HepG2 (cell line): ENCODE measurements around the gene IFT122. TPM values are rescaled to one million over a fixed set of nuclear protein-coding genes. Genes with fewer than 3 reads are reported as not detected.

Experiments used
- ATAC-seq: fragments of 200-7000 bp; cut with Tn5 transposase; 3 replicates; pipeline ENCODE4 v1.9.1; 2020; ENCODE audit warnings: mild to moderate bottlenecking, moderate library complexity
- BruUV-seq: library from RNA; stranded (reverse); fragments of 400-500 nt; replicated peaks from 2 replicates; lab custom pipeline; 2021; lab: Mats Ljungman, UMichigan
- CTCF ChIA-PET: fragments of 300-600 bp; formaldehyde crosslinking; extraction: SDS; loops from one replicate; lab custom pipeline; 2021; ENCODE audit warnings: low total read pairs, inconsistent platforms, low intra/inter-chr PET ratio; lab: Yijun Ruan, JAX
- POLR2A ChIA-PET: fragments of 350-600 bp; sonication (Branson Sonifier 250); formaldehyde crosslinking; loops from one replicate; lab custom pipeline; 2020; ENCODE audit warnings: antibody characterized with exemption, inconsistent platforms; lab: Yijun Ruan, JAX
- DNase-seq: peaks from one replicate; pipeline ENCODE4 v3.0.0-alpha.2; 2015; ENCODE audit warnings: low spot score
- FAIRE-seq: peaks from 3 replicates; lab custom pipeline; 2011; peaks lifted over from hg19 to GRCh38; lab: Jason Lieb, UNC
- H2AFZ ChIP-seq: one replicate; pipeline ENCODE4 v1.6.1; 2011; ENCODE audit warnings: low read length, inconsistent platforms
- H3K27ac ChIP-seq: fragments of 300-600 bp; 3 replicates; pipeline ENCODE4 v1.8.0; 2011; ENCODE audit warnings: mixed run types, mild to moderate bottlenecking, mixed read lengths, low read length, inconsistent platforms; ENCODE audit not compliant: insufficient read depth; ENCODE audit errors: extremely low read length
- H3K27me3 ChIP-seq, 2 experiments: fragments of 200-600 bp in 1 of 2; 2 replicates in 1 of 2; 3 replicates in 1 of 2; pipeline versions ENCODE4 v1.6.0 to v1.8.0; 2011; ENCODE audit warnings: low read length in 2 of 2, mild to moderate bottlenecking in 2 of 2, moderate library complexity in 2 of 2, inconsistent platforms in 1 of 2; ENCODE audit not compliant: insufficient read depth in 2 of 2, control insufficient read depth in 1 of 2
- H3K36me3 ChIP-seq, 2 experiments: fragments of 200-600 bp in 1 of 2; replicated peaks in 1 of 2; 2 replicates in 1 of 2; 3 replicates in 1 of 2; pipeline versions ENCODE4 v1.5.1 to v1.8.0; 2011; ENCODE audit warnings: low read length in 2 of 2, inconsistent platforms in 1 of 2; ENCODE audit not compliant: insufficient read depth in 2 of 2, control insufficient read depth in 1 of 2
- H3K4me1 ChIP-seq: 2 replicates; pipeline ENCODE4 v1.5.1; 2012; ENCODE audit warnings: low read length, inconsistent platforms; ENCODE audit not compliant: insufficient read depth
- H3K4me2 ChIP-seq: 2 replicates; pipeline ENCODE4 v1.6.0; 2011; ENCODE audit warnings: low read depth, low read length, inconsistent platforms
- H3K4me3 ChIP-seq, 3 experiments: fragments of 200-600 bp in 1 of 3; sonication (generic), shearing (Covaris generic) in 1 of 3; replicated peaks in 1 of 3; 2 replicates each; pipeline ENCODE4 v1.5.1; 2011 to 2016; ENCODE audit warnings: low read length in 3 of 3, inconsistent platforms in 2 of 3, low read depth in 2 of 3, mild to moderate bottlenecking in 2 of 3, control low read depth in 1 of 3, mixed read lengths in 1 of 3; ENCODE audit not compliant: insufficient read depth in 1 of 3
- H3K79me2 ChIP-seq: one replicate; pipeline ENCODE4 v1.6.1; 2011; ENCODE audit warnings: low read length, inconsistent platforms; ENCODE audit not compliant: insufficient read depth
- H3K9ac ChIP-seq: 2 replicates; pipeline ENCODE4 v1.6.0; 2011; ENCODE audit warnings: mild to moderate bottlenecking, low read depth, low read length, inconsistent platforms; ENCODE audit not compliant: insufficient read depth
- H3K9me3 ChIP-seq: 2 replicates; pipeline ENCODE4 v1.5.1; 2012; ENCODE audit warnings: mild to moderate bottlenecking, low read length
- H4K20me1 ChIP-seq: 2 replicates; pipeline ENCODE4 v1.6.0; 2011; ENCODE audit warnings: inconsistent platforms, mild to moderate bottlenecking, low read length, moderate library complexity; ENCODE audit not compliant: insufficient read depth
- DMAP1 ChIP-seq: IDR thresholded peaks from 2 replicates; pipeline ENCODE4 v1.6.1; 2016
- FIP1L1 ChIP-seq: fragments of 200-400 bp; formaldehyde crosslinking; IDR thresholded peaks from 2 replicates; pipeline ENCODE4 v1.6.1; 2018; ENCODE audit warnings: low read depth, mild to moderate bottlenecking, low read length, moderate library complexity, borderline replicate concordance; ENCODE audit not compliant: insufficient read depth
- HMGA1 ChIP-seq: sonication (generic); formaldehyde crosslinking; conservative IDR thresholded peaks from 2 replicates; pipeline ENCODE4 v1.4.0; 2020; ENCODE audit warnings: missing genetic modification reagents
- KLF9 ChIP-seq: IDR thresholded peaks from 2 replicates; pipeline ENCODE4 v1.6.1; 2016; ENCODE audit warnings: low read depth
- NR2F2 ChIP-seq: IDR thresholded peaks from 2 replicates; pipeline ENCODE4 v1.6.1; 2012; ENCODE audit warnings: low read depth, inconsistent platforms, borderline replicate concordance
- SP1 ChIP-seq, 2 experiments: fragments of 450-650 bp in 1 of 2; sonication (generic) in 1 of 2; formaldehyde crosslinking in 1 of 2; IDR thresholded peaks; 2 replicates each; pipeline versions ENCODE4 v1.4.0 to v1.6.1; 2016 to 2020; ENCODE audit warnings: missing genetic modification reagents in 1 of 2
- ZC3H4 ChIP-seq: sonication (generic); formaldehyde crosslinking; IDR thresholded peaks from 2 replicates; pipeline ENCODE4 v1.4.0; 2020; ENCODE audit warnings: missing genetic modification reagents, borderline replicate concordance
- ZMAT3 ChIP-seq: sonication (generic); formaldehyde crosslinking; conservative IDR thresholded peaks from 2 replicates; pipeline ENCODE4 v1.7.0; 2021; ENCODE audit warnings: missing genetic modification reagents
- ZNF552 ChIP-seq: sonication (generic); formaldehyde crosslinking; IDR thresholded peaks from 2 replicates; pipeline ENCODE4 v1.9.0; 2022; ENCODE audit warnings: missing genetic modification reagents, mild to moderate bottlenecking, borderline replicate concordance
- ZNF761 ChIP-seq: sonication (generic); formaldehyde crosslinking; conservative IDR thresholded peaks from 2 replicates; pipeline ENCODE4 v1.4.0; 2020; ENCODE audit warnings: mild to moderate bottlenecking, missing genetic modification reagents
- ZNF883 ChIP-seq: sonication (generic); formaldehyde crosslinking; IDR thresholded peaks from 2 replicates; pipeline ENCODE4 v1.5.1; 2020; ENCODE audit warnings: mild to moderate bottlenecking, missing genetic modification reagents; ENCODE audit errors: not compliant biosample characterization
- WGBS: methylation state at CpG from one replicate; pipeline ENCODE4 v1.1.6; 2017; ENCODE audit warnings: low lambda C conversion rate; 5-methylcytosine and 5-hydroxymethylcytosine counted together
- in situ Hi-C: cut with HindIII; loops from 2 replicates; pipeline ENCODE4 v1.10.0; 2017; ENCODE audit warnings: low pct_unique_long_range_greater_than_20kb; ENCODE audit not compliant: extremely low pct_ligation_motif_present
- intact Hi-C: fragments of 100-400 bp; cut with micrococcal nuclease; formaldehyde crosslinking; loops from one replicate; pipeline ENCODE4 v1.10.0; 2022; ENCODE audit not compliant: unreplicated experiment
- polyA plus RNA-seq, 8 experiments: library from polyadenylated mRNA; depleted of rRNA in 3 of 8; stranded (reverse) in 7 of 8; unstranded in 1 of 8; fragments of >200 nt; fragmentation: Illumina TruSeq in 4 of 8; extraction: Trizol in 4 of 8; gene quantifications; 2 replicates each; pipeline versions ENCODE4 v1.2.1 to v1.2.3, GENCODE V29; 2011 to 2016; ENCODE audit warnings: low read depth in 4 of 8, missing spikeins in 1 of 8, mixed read lengths in 1 of 8; ENCODE audit not compliant: insufficient read depth in 1 of 8
- total RNA-seq, 5 experiments: library from RNA; depleted of rRNA; stranded (reverse); fragments of >200 nt; fragmentation: Illumina TruSeq; extraction: Trizol; gene quantifications; 2 replicates each; pipeline ENCODE4 v1.2.3, GENCODE V29; 2016; ENCODE audit warnings: low read depth in 1 of 5
- TF ChIP-seq, protein P1 (sequence below): sonication (generic); formaldehyde crosslinking; IDR thresholded peaks from 2 replicates; pipeline ENCODE4 v1.5.0; 2020; ENCODE audit warnings: missing genetic modification reagents
- TF ChIP-seq, protein P2 (sequence below): sonication (generic); formaldehyde crosslinking; IDR thresholded peaks from 2 replicates; pipeline ENCODE4 v1.4.0; 2020; ENCODE audit warnings: mild to moderate bottlenecking, missing genetic modification reagents
- TF ChIP-seq, protein P3 (sequence below): sonication (generic); formaldehyde crosslinking; IDR thresholded peaks from 2 replicates; pipeline ENCODE4 v1.4.0; 2020; ENCODE audit warnings: missing genetic modification reagents
- TF ChIP-seq, protein P4 (sequence below): sonication (generic); formaldehyde crosslinking; IDR thresholded peaks from 2 replicates; pipeline ENCODE4 v1.4.0; 2020; ENCODE audit warnings: missing genetic modification reagents

The IFT122 gene
- total and polyA plus RNA-seq, 2 of the 13 experiments (the other 11 are each of a cell fraction or from before 2014, with no cell fraction given): 10.1 to 10.3 TPM

DNA sequence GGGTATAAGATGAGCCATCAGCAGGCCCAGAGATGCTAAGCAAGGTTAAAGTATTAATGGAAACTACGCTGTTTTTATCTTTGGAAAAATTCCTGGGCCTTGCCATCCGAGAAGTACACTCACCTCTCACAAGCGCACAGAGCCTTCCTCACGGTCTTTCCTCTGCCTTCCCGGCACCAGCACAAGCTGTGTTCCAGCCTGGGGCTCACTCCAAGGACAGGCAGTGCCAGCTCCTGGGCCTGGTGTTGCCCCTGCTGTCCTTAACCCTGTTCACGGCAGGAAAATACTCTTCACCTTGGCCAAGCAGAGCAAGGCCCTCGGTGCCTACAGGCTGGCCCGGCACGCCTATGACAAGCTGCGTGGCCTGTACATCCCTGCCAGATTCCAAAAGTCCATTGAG, 74.1 kb downstream of the IFT122 start (continued):
- TF ChIP-seq, protein P1, sequence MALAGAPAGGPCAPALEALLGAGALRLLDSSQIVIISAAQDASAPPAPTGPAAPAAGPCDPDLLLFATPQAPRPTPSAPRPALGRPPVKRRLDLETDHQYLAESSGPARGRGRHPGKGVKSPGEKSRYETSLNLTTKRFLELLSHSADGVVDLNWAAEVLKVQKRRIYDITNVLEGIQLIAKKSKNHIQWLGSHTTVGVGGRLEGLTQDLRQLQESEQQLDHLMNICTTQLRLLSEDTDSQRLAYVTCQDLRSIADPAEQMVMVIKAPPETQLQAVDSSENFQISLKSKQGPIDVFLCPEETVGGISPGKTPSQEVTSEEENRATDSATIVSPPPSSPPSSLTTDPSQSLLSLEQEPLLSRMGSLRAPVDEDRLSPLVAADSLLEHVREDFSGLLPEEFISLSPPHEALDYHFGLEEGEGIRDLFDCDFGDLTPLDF (CRISPR knock-in tag): no peak
- no peak for TF ChIP-seq KLF9 (CRISPR knock-in tag)
- no peak for TF ChIP-seq ZNF761

DNA sequence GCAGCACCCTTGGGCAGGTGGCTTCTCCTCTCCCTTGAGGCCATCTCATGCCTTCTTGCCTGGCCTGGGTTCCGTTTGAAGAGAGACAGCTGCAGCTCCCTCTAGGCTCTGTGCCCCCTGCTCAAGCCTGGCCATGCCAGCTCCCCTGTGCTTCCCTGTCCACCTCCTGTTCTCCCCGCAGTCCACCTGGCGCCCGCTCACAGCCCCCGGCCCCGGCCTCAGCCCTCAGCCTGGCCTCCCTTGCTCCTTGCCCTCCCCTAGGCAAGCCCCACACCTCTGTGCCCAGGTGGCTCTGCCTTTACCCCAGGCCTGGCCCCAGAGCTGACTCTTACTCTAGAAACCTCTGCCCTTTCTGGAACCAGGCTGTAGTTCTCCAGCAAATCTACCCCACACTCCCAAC, 74.5 kb downstream of the IFT122 start:
- Histone ChIP-seq H2AFZ (no peak overlapping the region), H3K4me2 (no peak overlapping the region), H3K4me1 (peaks cover 41% of the 10 kb centered on the region), H3K9ac (no peak overlapping the region), H3K79me2 (no peaks in the 10 kb centered on the region), H3K27ac (no peak overlapping the region), H3K36me3 (peaks cover 0 to 1% of the 10 kb centered on the region in 2 experiments; a peak in 1 of 5 replicates), H3K4me3 (no peak overlapping the region), H4K20me1 (no peaks in the 10 kb centered on the region)
- in situ Hi-C loops (no loop called here), intact Hi-C loops (no loop called here)
- FAIRE-seq (no peak), ATAC-seq (no peak), DNase-seq (no peak)
- POLR2A ChIA-PET: no interaction called here
- BruUV-seq: no TSS peak
- no peak for TF ChIP-seq DMAP1 (CRISPR knock-in tag)
- no peak for TF ChIP-seq NR2F2
- TF ChIP-seq, protein P2, sequence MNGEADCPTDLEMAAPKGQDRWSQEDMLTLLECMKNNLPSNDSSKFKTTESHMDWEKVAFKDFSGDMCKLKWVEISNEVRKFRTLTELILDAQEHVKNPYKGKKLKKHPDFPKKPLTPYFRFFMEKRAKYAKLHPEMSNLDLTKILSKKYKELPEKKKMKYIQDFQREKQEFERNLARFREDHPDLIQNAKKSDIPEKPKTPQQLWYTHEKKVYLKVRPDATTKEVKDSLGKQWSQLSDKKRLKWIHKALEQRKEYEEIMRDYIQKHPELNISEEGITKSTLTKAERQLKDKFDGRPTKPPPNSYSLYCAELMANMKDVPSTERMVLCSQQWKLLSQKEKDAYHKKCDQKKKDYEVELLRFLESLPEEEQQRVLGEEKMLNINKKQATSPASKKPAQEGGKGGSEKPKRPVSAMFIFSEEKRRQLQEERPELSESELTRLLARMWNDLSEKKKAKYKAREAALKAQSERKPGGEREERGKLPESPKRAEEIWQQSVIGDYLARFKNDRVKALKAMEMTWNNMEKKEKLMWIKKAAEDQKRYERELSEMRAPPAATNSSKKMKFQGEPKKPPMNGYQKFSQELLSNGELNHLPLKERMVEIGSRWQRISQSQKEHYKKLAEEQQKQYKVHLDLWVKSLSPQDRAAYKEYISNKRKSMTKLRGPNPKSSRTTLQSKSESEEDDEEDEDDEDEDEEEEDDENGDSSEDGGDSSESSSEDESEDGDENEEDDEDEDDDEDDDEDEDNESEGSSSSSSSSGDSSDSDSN (CRISPR knock-in tag): no peak
- no peak for TF ChIP-seq ZNF552 (CRISPR knock-in tag)
- TF ChIP-seq, protein P3, sequence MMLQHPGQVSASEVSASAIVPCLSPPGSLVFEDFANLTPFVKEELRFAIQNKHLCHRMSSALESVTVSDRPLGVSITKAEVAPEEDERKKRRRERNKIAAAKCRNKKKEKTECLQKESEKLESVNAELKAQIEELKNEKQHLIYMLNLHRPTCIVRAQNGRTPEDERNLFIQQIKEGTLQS (CRISPR knock-in tag): no peak
- no peak for TF ChIP-seq HMGA1 (CRISPR knock-in tag)
- no peak for TF ChIP-seq FIP1L1
- TF ChIP-seq SP1 (IDR thresholded peaks at IDR 0.05): no peak
- TF ChIP-seq SP1 (CRISPR knock-in tag; IDR thresholded peaks at IDR 0.05): no peak
- TF ChIP-seq, protein P4, sequence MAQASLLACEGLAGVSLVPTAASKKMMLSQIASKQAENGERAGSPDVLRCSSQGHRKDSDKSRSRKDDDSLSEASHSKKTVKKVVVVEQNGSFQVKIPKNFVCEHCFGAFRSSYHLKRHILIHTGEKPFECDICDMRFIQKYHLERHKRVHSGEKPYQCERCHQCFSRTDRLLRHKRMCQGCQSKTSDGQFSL: no peak
- TF ChIP-seq ZC3H4 (CRISPR knock-in tag): no peak
- no peak for TF ChIP-seq ZMAT3 (CRISPR knock-in tag)
- no peak for TF ChIP-seq ZNF883 (CRISPR knock-in tag)
- TF ChIP-seq, all 625 proteins: peak for 0
- H3K9me3 ChIP-seq: no peaks in the 10 kb centered on the region
- H3K27me3 ChIP-seq: no peaks in the 10 kb centered on the region
- 97% methylated on average over 6 of the region's 6 CpGs for WGBS
- CTCF ChIA-PET: no interaction called here
